Measurements from ENCODE around the gene MAX. TPM values are rescaled to one million over a fixed set of nuclear protein-coding genes. Genes with fewer than 3 reads are reported as not detected.

Gene MAX
- total RNA-seq, 3 donors from 2014 or later, result 50.5 to 64.1 (median 51.7) TPM

GRCh38 chr14:65027127-65027799, 75.1 kb downstream of the MAX start:
- Histone ChIP-seq H3K4me3 (no peak overlapping the region), H3K27ac (no peak overlapping the region), H3K4me1 (no peaks in the 10 kb centered on the region), H3K9me3 (no peaks in the 10 kb centered on the region), H3K27me3 (no peaks in the 10 kb centered on the region), H3K36me3 (no peaks in the 10 kb centered on the region)
- no peak for TF ChIP-seq POLR2A (IDR thresholded peaks at IDR 0.05)
- TF ChIP-seq POLR2AphosphoS5 (IDR thresholded peaks at IDR 0.05), result no peak
- no peak for TF ChIP-seq CTCF (IDR thresholded peaks at IDR 0.05)
- no peak for DNase-seq (ENCODE audit: low spot score in 2 of 2)
- intact Hi-C loops (cut with DNase I; ENCODE audit: low total_unique reads), result no loop called here

- no peaks in the 10 kb centered on the region for H3K36me3 ChIP-seq
- TF ChIP-seq CTCF (IDR thresholded peaks at IDR 0.05) (no peak), POLR2A (IDR thresholded peaks at IDR 0.05) (no peak), POLR2AphosphoS5 (IDR thresholded peaks at IDR 0.05) (no peak)
- intact Hi-C loops (cut with DNase I; ENCODE audit: low total_unique reads), result no loop called here
- no peaks in the 10 kb centered on the region for H3K4me1 ChIP-seq
- H3K9me3 ChIP-seq, result no peaks in the 10 kb centered on the region
- DNase-seq (ENCODE audit: low spot score in 2 of 2), result no peak
- no peaks in the 10 kb centered on the region for H3K27me3 ChIP-seq
- no peak overlapping the region for H3K27ac ChIP-seq
- H3K4me3 ChIP-seq, result no peak overlapping the region
These were observed 75.8 kb downstream of the MAX start for GRCh38 chr14:65026526-65026925.

GRCh38 chr14:65025818-65026217, 76.5 kb downstream of the MAX start:
- no peak overlapping the region for H3K27ac ChIP-seq
- H3K4me3 ChIP-seq, result no peak overlapping the region

More at GRCh38 chr14:65025818-65026217, 76.5 kb downstream of the MAX start:
- TF ChIP-seq CTCF (IDR thresholded peaks at IDR 0.05) (no peak), POLR2AphosphoS5 (IDR thresholded peaks at IDR 0.05) (no peak), POLR2A (IDR thresholded peaks at IDR 0.05) (no peak)
- Histone ChIP-seq H3K27me3 (no peaks in the 10 kb centered on the region), H3K9me3 (no peaks in the 10 kb centered on the region), H3K36me3 (no peaks in the 10 kb centered on the region), H3K4me1 (no peaks in the 10 kb centered on the region)
- no peak for DNase-seq (ENCODE audit: low spot score in 2 of 2)
- intact Hi-C loops (cut with DNase I; ENCODE audit: low total_unique reads), result no loop called here

Other genes starting within 250 kb of the MAX start
- gene SPTB, start 222.6 kb downstream of the MAX start, total RNA-seq, result 1 to 10 TPM in 2 of 3 donors, under 1 TPM in 1; 0.88 to 2.6 (median 2.1) TPM
- gene CHURC1, start 188.1 kb downstream of the MAX start, total RNA-seq, result 100 to 1,000 TPM in 2 of 3 donors, 10 to 100 TPM in 1; 85.6 to 122 (median 102) TPM
- 1 to 10 TPM in 2 of 3 donors, not detected in 1; 4.4 to 7.5 TPM for gene GPX2, start 159.8 kb downstream of the MAX start, total RNA-seq
- 10 to 100 TPM in 2 of 3 donors, 1 to 10 TPM in 1; 1.3 to 24.0 (median 17.7) TPM for gene RAB15, start 130.2 kb downstream of the MAX start, total RNA-seq
- gene FNTB, start 115.6 kb downstream of the MAX start, total RNA-seq, result 10 to 100 TPM; 15.7 to 22.9 (median 18.9) TPM